Dedifferentiated amniotic fluid mesenchymal stem cell (primary cell): Measurements from ENCODE around the gene LTF.
A peak's percentile ranks its signal among the peaks of the same experiment; 100 is the strongest.
"Not testable (repeated sequence)": the region's sequence is repeated elsewhere in the genome, so short reads cannot be mapped to it uniquely, and the experiment has no call there.

Experiments
- DNase-seq: peaks from one replicate; pipeline ENCODE4 v3.0.0-alpha.2; 2016; ENCODE audit errors: extremely low spot score

Gene LTF

DNA sequence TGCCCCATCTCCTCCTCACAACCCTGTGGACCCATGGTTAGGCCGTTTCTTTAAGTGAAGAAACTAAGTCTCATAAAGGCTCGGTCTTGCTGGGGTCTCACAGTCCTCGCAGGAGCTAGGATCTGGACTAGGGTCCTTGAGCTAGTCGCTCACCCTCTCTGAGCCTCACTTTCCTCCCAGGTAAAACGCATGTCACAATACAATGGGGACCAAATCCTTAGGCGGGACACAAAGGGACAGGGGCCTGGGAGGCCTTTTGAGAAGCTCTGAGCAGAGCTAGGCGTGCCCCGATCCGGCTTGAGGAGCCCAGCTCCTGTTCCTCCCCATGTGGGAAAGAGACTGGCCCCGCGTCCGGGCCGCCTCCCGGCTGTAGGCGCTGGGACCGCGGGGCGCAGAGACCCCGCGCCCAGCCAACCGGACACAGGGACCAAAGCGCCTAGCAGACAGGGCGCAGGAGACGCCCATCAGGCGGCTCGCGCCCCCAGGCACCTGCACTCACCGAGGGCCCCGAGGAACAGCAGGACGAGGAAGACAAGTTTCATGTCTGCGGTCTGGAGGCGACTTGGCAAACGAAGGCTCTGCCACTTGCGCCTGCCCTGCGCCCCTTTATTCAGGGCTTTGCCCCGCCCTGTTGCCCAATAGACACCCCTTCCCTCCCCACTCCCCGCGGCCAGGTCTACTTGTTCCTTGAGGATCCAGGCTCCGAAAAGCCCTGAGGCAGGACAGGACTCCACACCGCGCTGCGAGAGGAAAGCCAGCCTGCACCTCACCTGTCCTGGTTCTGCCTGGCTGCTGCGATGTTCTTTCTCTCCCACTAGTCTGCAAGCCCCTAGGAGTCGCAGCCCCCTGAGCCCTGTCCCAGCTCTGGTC is at the start of gene LTF:
TSS of gene LTF (minus strand) at position 580 of the 870 bp plus-strand sequence. CDS start at position 542, 38 bp downstream.
- DNase-seq = no peak

DNA sequence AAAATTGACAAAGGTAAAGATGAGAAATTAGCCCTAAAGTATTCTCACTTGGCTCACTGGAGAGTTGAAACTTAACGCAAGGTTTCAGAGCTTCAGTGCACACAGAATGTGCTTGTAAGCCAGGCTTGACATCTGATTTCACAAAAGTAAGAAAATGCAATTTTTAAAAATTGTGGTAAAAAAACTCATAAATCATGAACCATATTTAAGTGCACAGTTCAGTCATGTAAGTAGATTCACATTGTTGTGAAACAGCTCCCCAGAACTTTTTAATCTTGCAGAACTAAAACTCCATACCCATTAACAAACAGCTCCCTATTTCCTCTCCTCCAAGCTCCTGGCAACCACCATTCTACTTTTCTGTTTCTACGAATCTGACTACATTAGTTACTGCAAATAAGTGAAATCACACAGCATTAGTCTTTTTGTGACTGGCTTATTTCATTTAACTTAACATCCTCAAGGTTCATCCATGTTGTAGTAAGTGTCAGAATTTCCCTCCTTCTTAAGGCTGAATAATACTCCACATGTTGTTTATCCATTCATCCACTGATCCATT is 47.6 kb upstream of the LTF start:
- DNase-seq = no peak

DNA sequence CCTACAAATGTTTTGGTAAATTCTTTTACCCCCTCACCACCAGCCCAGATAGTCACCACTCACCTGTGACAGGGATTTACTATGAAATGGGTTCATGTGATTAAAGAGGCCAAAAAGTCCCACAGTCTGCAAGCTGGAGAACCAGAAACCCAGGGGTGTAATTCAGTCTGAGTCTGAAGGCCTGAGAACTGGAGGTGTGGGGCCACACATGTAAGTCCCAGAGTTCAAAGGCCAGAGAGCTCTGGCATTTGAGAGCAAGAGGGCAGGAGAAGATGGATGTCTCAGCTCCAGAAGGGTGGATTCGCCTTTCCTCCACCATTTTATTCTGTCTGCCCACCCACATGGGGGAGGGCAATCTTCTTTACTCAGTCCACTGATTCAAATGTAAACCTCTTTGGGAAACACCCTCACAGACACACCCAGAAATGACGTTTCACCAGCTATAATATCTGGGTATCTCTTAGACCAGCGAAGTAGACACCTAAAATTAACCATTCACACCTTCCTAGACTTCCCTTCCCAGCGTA is 45.0 kb upstream of the LTF start:
- DNase-seq = no peak

DNA sequence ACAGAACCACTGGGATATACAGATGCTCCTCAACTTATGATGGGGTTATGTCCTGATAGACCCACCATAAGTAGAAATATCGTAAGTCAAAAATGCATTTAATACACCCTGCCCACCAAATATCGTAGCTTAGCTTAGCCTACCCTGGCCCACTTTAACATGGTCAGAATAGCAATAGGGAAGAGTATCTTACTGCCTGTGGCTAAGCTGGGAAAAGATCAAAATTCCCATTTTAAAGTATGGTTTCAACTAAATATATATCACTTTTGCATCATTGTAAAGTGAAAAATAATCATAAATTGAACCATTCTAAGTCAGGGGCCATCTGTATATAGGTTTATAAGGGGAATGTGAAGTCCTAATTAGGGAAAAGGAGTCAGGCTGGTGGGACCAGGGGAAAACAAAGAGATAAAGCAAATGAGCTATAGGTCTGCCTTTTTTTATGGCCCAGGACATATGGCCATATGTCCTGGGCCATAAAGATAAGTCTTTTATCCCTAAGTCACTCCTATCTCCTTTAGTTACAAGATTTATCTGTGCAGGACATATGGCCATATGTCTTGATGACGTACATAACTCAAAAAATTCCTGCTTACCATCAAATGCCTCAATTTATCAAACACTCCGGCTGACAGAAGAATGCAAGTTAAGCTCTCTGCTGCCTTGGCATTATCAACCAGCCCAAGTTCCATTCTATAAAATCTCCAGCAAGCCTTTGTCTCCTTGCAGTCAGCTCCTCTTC is 44.3 kb upstream of the LTF start:
- no peak for DNase-seq

DNA sequence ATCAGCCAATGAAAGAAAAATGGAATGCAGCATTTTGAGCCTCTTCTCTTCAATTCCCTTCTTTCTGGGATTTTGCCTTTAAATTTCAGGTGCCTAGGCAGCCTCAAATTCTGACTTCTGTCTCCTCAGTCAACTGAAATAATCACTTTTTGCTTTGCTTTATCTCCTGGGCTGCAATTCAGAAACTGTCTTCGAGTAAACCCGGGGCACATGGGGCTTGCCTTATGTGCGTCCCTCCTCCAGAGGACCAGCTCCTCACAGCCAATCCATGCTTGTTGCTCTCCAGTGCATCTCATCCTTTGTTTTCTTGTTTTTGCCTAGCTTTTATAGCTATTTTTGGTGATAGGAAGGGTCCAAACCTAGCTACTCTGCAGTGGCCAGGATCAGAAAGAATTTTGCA is 41.8 kb upstream of the LTF start:
- no peak for DNase-seq

DNA sequence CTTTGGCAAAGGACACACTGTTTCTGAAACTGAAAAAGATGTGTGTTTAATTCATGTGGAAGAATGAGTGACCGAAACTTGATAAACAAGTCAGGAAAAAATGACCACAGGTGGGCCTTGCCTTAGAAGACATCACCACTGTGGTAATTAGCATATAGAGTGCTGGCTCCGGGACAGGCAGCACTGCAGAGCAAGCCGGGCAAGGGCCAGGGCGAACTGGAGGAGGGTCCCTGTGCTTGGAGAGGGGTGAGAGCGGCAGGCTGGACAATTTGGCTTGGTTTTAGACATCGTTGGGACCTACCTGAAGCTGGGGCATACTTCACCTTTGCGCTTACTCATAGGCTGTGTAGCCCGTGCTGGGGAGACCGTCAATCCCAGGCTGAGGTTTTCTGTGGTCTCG is 41.2 kb upstream of the LTF start:
- DNase-seq = no peak

DNA sequence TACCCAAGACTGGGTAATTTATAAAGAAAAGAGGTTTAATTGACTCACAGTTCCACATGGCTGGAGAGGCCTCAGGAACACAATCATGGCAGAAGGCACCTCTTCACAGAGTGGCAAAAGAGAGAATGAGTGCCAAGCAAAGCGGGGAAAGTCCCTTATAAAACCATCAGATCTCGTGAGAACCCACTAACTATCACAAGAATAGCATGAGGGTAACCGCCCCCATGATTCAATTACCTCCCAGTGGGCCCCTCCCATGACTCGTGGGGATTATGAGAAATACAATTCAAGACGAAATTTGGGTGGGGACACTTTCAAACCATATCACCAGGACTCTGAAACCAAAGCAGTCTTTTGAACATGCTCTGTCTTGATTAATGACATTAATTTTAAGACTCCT is 40.1 kb upstream of the LTF start:
- no peak for DNase-seq

DNA sequence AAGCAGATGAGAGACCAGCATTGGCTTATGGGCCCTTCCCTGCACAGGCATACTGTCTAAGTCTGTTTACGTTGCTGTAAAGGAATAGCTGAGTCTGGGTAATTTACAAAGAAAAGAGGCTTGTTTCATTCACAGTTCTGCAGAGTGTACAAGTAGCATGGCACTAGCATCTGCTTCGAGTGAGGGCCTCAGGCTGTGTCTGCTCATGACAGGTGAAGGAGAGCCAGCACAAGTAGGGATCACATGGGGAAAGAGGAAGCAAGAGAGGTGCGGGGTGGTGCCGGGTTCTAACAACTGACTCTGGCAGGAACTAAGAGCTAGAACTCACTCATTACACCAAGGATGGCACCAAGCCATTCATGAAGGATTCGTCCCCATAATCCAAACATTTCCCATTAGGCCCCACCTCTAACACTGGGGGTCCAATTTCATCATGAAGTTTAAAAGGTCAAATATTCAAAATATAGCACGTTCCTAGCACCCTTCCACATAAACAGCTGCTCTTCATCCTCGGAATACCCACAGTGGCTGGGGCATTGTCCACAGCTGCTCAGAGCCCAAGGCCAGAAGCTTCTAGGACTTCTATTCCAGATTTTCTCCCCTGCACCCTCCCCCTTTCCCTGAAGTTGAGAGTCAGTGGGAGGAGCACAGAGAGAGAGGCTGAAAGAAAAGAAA is 38.6 kb upstream of the LTF start:
- DNase-seq = no peak

DNA sequence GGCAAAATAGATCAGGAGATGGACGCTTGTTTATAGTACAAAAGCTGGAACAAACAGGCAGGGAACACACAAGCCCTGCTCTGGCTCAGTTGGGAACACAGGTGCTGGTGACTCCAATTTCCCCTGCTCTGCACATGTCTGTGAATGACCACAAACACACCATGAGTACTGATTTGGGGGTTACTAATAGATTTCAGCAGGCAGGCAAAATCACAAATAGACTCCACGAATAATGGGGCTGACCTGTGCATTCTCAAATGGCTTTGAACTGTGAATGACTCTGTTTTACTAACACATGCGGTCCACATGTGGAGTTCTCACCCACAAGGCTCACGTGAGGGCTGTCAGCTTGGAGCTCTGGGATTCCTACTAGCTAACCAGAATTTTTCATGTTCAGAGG is 37.0 kb upstream of the LTF start:
- DNase-seq = no peak

DNA sequence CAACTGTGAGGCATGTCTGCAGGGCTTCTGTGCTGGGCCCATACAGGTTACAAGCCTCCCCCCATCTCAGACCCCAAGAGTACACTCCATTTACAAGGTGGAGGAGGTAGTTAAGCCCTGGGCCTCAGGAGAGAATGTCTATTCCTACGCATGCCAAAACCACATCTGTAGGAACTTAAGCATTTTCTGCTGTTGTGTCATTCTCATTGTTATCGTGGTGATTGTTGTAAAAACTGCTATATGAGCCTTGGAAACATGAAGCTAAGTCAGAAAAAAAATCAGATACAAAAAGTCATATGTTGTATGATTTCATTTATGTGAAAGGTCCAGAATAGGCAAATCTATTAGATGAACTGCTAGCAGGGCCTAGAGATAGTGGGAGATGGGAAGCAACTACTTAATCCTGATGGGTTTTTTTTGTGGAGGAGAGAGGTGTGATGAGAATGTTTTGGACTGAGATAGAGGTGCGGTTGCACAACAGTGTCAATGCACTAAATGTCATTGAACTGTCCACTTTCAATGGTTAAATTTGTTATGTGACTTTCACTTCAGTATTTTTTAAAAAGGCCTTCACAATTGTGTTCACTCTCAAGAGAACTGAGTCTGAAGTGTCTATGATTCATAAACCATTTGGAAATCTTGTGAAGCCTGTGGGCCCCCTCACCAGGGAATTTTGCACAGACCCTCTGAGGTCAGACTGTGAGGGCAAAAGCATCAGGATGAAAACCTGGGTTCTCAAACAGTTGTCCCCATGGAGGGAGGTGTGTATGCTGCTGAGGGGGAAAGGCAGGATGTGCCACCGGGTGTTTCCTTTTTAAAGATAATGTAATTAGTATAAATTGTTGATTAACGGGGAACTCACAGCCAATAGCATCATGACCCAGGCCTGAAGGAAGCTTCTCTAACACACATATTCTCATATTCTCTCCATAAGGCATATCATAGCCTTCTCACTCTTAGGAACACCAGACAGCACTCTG is 36.2 kb upstream of the LTF start:
- peak; percentile 66 for DNase-seq

DNA sequence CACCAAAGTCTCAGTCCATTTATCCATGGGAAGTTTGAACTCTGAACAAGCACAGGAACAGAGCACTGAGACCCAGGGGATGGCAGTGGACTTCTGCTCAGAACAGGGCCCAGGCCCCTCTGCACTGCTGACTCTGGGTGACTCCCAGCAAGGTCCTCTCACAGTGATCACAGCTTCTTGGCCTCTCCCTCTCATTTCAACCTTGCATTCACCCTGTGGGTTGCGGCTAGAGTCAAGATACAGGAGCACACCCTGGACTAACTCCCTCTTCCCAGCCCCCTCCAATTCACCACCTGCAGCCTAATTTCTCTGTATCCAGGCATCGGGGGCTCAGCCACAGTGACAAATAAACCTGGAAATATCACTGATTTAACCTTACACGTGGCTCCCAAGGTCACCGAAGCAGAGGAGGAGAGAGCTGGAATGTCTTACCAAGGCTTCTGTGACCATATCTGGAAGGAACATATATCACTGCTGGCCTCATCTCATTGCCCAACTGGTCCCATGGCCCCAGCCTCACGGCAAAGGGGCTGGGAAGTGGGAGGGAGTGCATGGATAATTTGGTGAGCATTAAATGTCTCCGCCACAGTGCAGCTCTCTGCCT is 34.3 kb upstream of the LTF start:
- no peak for DNase-seq

DNA sequence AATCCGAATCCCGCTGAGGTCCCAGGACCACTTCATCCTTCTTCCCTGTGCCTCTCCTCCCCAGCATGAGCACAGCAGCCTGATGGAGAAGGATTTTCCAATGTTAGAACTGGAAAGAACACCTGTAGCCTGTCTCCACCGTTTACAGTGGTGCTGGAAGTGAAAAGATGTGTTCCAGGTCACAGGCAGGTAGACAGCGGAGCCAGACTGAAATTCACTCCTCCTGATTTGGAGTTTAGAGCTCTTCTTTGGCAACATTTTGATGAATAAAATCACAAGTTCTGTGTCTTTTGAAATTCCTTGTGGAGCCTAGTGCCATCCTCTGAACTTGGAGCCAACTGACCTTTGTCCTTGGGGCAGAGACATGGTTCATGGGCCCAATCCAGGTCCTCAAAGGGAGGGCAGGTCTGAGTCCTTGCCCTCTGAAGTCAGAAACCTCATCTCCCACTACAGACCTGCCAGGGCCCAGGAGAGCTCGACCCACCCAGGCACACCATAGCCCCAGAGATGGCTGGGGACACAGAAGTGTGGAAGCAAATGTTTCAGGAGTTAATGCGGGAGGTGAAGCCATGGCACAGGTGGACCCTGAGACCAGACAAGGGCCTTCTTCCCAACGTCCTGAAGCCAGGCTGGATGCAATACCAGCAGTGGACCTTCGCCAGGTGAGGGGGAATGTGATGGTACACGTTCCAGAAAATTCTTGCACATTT is 33.0 kb upstream of the LTF start, which contains the start of gene RTP3:
TSS of gene RTP3 (plus strand) at position 421 of the 710 bp plus-strand sequence. CDS start at position 508, 87 bp downstream.
- DNase-seq = no peak

DNA sequence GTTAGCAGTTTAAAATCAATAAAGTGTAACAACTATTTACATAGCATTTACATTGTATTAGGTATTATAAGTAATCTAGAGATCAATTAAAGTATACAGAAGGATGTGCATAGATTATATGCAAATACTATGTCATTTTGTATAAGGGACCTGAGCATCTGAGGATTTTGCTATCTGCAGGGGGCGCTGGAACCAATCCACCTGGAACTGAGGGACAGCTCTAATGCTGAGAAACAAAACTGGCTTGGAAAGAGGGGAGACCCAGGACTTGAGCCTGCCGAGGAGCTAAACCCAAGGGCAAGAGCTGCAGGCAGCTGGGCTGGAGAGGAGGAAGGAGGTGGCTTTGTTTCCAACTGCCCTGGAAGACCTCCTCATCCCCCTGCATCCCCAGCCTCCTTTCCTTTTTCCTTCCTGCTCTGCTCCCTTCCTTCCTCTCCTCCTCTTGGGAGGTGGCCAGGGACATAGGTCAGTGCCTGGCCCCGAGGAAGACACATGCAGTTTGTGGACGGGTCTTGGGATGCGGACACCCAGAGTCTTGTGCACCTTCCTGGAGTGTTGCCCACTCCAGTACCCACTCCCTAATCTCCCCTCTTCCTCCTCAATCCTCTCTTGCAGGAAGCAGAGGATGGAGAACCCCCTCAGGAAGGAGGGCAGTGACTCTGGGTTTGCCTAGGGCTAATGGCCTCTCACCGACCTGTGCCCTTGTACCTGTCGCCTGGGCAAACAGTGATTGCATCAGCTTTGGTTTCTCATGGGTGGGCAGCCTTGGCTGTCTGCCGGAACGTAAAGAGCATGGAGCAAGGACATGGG is 32.2 kb upstream of the LTF start:
- DNase-seq = no peak

DNA sequence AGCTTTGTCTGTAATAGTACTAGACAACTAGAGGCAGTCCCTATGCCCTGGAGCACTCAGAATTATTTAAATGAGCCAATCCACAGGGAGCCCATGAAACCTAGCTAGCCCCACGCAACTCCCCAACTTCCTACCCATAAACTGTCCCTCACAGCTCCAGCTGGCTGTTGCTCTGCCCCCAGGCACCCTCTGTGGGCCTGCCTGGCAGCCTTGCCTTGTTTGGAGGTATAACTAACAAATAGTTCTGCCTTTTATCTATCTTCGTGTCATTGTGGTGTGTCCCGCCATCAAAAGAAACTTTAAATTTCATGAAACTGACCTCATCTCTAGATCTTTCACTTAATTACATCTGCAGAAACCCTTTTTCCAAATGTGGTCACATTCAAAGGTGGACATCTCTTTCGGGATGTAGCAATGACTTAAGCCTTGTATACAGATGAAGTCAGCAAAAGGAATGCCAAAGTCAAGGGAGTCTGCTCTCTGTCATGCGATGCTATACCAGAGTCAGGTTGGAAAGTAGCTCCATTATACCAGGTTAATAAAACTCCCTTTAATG is 31.3 kb upstream of the LTF start:
- DNase-seq = peak; percentile 71

DNA sequence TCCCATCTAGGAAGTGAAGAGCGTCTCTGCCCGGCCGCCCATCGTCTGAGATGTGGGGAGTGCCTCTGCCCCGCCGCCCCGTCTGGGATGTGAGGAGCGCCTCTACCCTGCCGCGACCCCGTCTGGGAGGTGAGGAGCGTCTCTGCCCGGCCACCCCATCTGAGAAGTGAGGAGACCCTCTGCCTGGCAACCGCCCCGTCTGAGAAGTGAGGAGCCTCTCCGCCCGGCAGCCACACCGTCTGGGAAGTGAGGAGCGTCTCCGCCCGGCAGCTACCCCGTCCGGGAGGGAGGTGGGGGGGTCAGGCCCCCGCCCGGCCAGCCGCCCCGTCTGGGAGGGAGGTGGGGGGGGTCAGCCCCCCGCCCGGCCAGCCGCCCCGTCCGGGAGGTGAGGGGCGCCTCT is 29.8 kb upstream of the LTF start:
- DNase-seq = not testable (repeated sequence)

DNA sequence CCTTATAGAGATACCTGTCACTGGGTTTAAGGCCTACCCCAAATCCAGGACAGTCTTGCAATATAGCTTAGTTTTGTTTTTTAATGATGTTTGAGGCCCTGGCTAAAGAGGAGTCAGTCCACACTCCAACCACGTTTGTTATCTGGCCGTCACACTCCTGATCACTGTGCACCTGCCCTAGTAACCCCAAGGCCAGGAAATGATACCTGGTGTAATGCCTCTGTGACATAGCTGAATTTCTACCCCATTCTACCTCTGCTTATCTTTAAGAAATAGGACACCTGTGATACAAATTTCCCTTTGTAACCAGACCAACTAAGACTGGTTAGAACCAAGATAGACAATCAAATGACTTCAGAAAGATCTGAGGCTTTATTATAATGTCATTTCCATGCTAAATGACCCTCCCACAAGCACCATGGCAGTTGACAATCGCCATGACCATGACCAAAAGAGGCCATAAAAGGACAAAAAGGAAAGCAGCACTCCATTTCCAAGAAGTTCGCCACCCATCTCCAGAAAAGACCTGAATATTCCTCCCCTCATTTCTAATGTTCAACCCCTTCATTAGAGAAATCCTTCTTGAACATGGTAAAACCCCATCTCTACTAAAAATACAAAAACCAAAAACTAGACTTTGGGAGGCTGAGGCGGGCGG is 28.3 kb upstream of the LTF start:
- no peak for DNase-seq

DNA sequence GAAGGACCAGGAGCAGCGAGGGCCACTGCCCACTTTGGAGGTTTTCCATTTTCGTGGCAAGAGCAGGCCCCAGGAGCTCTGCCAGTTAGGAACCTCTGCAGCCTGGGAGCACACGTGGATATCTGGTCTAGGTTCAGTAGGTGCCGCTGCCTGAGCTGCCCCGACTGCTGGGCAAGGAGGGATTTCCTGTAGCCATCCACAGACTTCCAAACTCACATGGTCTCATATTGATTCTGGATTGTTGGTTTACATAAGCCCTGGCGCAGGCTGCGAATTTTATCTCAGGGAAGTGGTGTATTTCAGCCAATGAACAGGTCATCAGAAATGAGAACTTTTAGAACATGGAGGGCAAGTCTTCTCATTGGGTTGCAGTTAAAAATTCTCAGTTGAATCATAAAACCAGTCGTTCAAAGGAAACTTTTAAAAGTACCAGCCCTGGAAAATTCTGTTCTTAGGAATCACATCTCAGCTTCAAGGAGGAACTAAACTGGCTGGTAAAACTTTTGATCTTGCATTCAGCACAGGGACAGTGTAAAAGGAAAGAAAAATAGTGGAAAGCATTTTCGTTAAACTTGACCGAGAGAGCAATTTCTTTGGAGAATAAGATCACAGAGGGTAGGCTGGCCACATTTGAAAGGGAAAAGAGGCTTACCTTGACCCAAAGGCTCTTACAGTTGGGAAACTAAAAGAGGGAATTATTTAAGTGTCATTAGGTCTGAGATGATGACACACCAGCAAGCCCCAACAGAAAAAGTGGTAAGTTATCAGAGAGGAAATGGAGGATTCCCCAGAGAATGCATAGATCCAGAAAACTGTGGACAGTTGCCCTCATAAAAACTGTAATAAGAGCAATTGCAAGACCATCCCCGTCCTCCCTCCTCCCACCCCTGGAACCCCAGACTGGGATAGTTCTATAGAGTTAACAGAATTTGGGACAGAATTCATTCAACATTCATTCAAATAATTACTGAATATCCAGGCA is 26.7 kb upstream of the LTF start:
- DNase-seq = no peak
